Spleen (tissue), 10 donors: ENCODE measurements around the gene NPTN. TPM values are rescaled to one million over a fixed set of nuclear protein-coding genes. Genes with fewer than 3 reads are reported as not detected.

Experiments used
- polyA plus RNA-seq, 3 donors: library from polyadenylated mRNA; stranded (reverse); fragments of 200-250 nt; gene quantifications; one replicate each; pipeline ENCODE4 v1.2.1, GENCODE V29; 2013
- total RNA-seq, 7 donors: library from RNA; depleted of rRNA in 3 of 7; stranded (reverse); fragments of >200 nt in 3 of 7; fragmentation: NEBNext Ultra II Directional in 4 of 7; extraction: Animal tissue kit (Norgen Biotek cat#: 25700) in 4 of 7; gene quantifications; one replicate each; pipeline versions ENCODE4 v1.1.0 to v1.2.1, GENCODE V29; 2016 to 2021
- donor health status: healthy with polysubstance abuse.
- donor health status: DM: no; HTN: no; CAD: no; lungs with moderate emphysema.
- donor health status: DM: no; HTN: no; CAD: no.
- donor health status: Bipolar disorder and iron deficiency.
- donor health status: healthy.
- donor health status: DM: no; HTN: no; CAD: no.
- donor health status: DM: yes; HTN: yes; CAD: no.

Gene NPTN
- total and polyA plus RNA-seq, 10 donors = 18.9 to 130 (median 99.4) TPM

Other genes with a start within 250 kb of the NPTN start
- not detected for gene REC114, start 190.2 kb downstream of the NPTN start, total RNA-seq
- gene REC114, start 190.2 kb downstream of the NPTN start, polyA plus RNA-seq = not detected
- gene CD276, start 51.0 kb upstream of the NPTN start, total RNA-seq = 10 to 100 TPM; 17.8 to 95.6 (median 34.9) TPM
- 10 to 100 TPM in 2 of 3 donors, 1 to 10 TPM in 1; 9.8 to 19.7 (median 17.2) TPM for gene CD276, start 51.0 kb upstream of the NPTN start, polyA plus RNA-seq
- gene INSYN1, start 120.0 kb upstream of the NPTN start, total RNA-seq = 1 to 10 TPM in 3 of 7 donors, under 1 TPM in 3, not detected in 1; 0.51 to 2.8 (median 0.88) TPM
- gene INSYN1, start 120.0 kb upstream of the NPTN start, polyA plus RNA-seq = 1 to 10 TPM in 1 of 3 donors, under 1 TPM in 2; 0.11 to 1.2 (median 0.35) TPM
- not detected for gene TBC1D21, start 240.2 kb upstream of the NPTN start, total RNA-seq
- gene TBC1D21, start 240.2 kb upstream of the NPTN start, polyA plus RNA-seq = not detected